HK-2 (cell line): ENCODE data around the gene ZNF665.
"Not testable (repeated sequence)": the region's sequence is repeated elsewhere in the genome, so short reads cannot be mapped to it uniquely, and the experiment has no call there.

Experiments used
- DNase-seq: peaks from one replicate; pipeline ENCODE4 v3.0.0-alpha.2; 2018; ENCODE audit not compliant: unreplicated experiment

Gene ZNF665

GRCh38 chr19:53192771-53193534 is at the start of gene ZNF665:
Gene ZNF665, minus strand, starts transcription at chr19:53193358. Its CDS starts 10,460 bp downstream, at chr19:53182898.
- DNase-seq: peak; percentile 76

- no peak for DNase-seq
Measured at GRCh38 chr19:53237114-53237777, 44.1 kb upstream of the ZNF665 start.

GRCh38 chr19:53224606-53225005 is 31.4 kb upstream of the ZNF665 start:
- no peak for DNase-seq

GRCh38 chr19:53222716-53223115 is 29.6 kb upstream of the ZNF665 start:
- not testable (repeated sequence) for DNase-seq

GRCh38 chr19:53212703-53213320 is 19.7 kb upstream of the ZNF665 start:
- DNase-seq: no peak

GRCh38 chr19:53211554-53211953 is 18.4 kb upstream of the ZNF665 start:
- not testable (repeated sequence) for DNase-seq

- peak; percentile 81 for DNase-seq
Measured at GRCh38 chr19:53196777-53197396, 3.7 kb upstream of the ZNF665 start.

- DNase-seq: peak; percentile 42
Measured at GRCh38 chr19:53195265-53195903, 2.2 kb upstream of the ZNF665 start.

GRCh38 chr19:53193535-53194222 is 521 bp upstream of the ZNF665 start:
- DNase-seq: no peak

GRCh38 chr19:53190253-53190652 is 2.9 kb downstream of the ZNF665 start:
- no peak for DNase-seq

- DNase-seq: not testable (repeated sequence)
Measured at GRCh38 chr19:53189691-53190198, 3.4 kb downstream of the ZNF665 start.

GRCh38 chr19:53185155-53185882 is 7.8 kb downstream of the ZNF665 start:
- not testable (repeated sequence) for DNase-seq

- no peak for DNase-seq
Measured at GRCh38 chr19:53183146-53183764, 9.9 kb downstream of the ZNF665 start.

- no peak for DNase-seq
Measured at GRCh38 chr19:53182202-53182601, 11.0 kb downstream of the ZNF665 start.

- DNase-seq: no peak
Measured at GRCh38 chr19:53177986-53178385, 15.2 kb downstream of the ZNF665 start.

- DNase-seq: no peak
Measured at GRCh38 chr19:53172889-53173288, 20.3 kb downstream of the ZNF665 start.

- no peak for DNase-seq
Measured at GRCh38 chr19:53165691-53166091, 27.5 kb downstream of the ZNF665 start.

GRCh38 chr19:53161123-53161522 is 32.0 kb downstream of the ZNF665 start:
- no peak for DNase-seq

GRCh38 chr19:53160350-53160749 is 32.8 kb downstream of the ZNF665 start:
- no peak for DNase-seq

- DNase-seq: peak; percentile 57
Measured at GRCh38 chr19:53158119-53158656, 35.0 kb downstream of the ZNF665 start.
